Mesenteric fat pad (tissue), 1 donor: Measurements from ENCODE around the gene CST4. TPM values are rescaled to one million over a fixed set of nuclear protein-coding genes. Genes with fewer than 3 reads are reported as not detected.
"Not testable (repeated sequence)": the region's sequence is repeated elsewhere in the genome, so short reads cannot be mapped to it uniquely, and the experiment has no call there.

Experiments used
- DNase-seq: peaks from one replicate; pipeline ENCODE4 v3.0.0-alpha.2; 2020; ENCODE audit warnings: low spot score
- long read RNA-seq: library from polyadenylated mRNA; unstranded; transcript quantifications from one replicate; pipeline ENCODE4 v2.0.0, GENCODE V29; 2020
- total RNA-seq: library from RNA; stranded (reverse); fragmentation: NEBNext Ultra II Directional; extraction: Animal tissue kit (Norgen Biotek cat#: 25700); gene quantifications from one replicate; pipeline ENCODE4 v1.2.1, GENCODE V29; 2021
- donor health status: DM: yes; HTN: yes; CAD: no.

Gene CST4
- total RNA-seq, result not detected
- long read RNA-seq, result 0 reads

DNA sequence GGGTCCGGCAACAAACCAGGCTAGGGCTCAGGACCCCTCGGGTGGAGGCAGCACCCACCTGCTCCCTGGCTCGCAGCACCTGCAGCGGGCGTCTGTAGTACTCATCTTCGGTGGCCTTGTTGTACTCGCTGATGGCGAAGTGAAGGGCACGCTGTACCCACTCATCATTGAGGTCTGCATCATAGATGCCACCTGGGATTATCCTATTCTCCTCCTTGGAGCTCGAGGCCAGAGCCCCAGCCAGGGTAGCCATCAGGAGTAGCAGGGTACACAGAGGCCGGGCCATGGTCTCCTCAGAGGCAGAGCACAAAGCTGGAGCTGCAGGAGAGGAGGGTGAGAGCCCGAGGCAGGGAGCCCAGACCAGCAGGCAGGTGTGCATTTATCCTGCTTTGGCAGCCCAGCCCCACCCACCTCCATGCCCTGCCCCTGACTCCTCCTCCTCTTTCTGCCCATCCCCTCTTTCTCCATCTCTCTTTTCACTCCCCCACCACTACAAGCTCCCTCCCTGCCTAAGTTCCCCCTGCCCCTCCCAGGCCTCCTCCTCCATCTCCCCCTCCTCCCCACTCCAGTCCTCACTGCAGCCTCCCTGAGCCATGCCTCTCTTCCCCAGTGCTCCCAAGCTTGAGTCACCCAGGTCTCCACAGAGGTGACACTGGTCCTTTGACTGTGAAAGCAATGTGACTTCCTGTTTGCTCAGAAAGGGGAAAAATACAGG, at the start of gene CST4:
TSS of gene CST4 (minus strand) at position 355 of the 715 bp plus-strand sequence. CDS start at position 286, 69 bp downstream.
- not testable (repeated sequence) for DNase-seq

DNA sequence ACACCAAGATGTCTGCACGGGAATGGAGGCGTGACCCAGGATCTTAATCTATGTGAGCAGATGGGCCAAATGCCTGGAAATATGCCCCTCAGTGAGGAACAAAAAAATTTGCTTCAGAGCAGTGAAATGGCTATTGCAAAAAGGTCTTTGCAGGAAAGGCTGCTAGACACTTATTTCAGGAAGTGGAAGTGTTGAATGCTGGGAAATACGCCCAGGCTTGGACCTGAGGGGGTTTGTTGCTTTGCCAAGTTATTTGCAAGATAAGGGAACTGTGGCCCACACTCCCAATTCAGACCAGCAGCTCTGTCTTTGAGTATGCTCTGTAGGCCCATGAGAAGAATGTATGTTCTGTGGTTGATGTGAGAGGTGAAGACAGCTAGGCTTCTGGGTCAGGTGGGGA, 46.6 kb upstream of the CST4 start:
- DNase-seq, result not testable (repeated sequence)

DNA sequence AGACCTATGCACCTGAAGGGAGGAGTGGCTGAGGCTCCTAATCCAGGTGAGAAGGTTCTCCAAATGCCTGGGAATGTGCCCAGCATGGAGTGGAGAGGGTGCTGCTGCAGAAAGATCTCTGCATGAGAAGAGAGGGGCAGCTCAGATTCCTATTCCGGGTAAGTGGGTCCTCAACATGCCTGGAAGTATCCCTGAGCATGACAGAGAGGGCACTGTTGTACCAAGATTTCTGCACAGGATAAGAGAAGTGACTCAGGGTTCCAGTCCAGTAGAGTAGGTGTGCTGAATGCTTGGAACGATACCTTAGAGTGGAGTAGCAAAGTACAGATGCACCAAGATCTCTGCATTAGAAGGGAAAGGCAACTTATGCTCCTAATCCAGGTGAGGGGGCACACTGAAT, 46.1 kb upstream of the CST4 start:
- not testable (repeated sequence) for DNase-seq

- DNase-seq, result not testable (repeated sequence)
Measured at GRCh38 chr20:23734440-23734839, 45.6 kb upstream of the CST4 start.

DNA sequence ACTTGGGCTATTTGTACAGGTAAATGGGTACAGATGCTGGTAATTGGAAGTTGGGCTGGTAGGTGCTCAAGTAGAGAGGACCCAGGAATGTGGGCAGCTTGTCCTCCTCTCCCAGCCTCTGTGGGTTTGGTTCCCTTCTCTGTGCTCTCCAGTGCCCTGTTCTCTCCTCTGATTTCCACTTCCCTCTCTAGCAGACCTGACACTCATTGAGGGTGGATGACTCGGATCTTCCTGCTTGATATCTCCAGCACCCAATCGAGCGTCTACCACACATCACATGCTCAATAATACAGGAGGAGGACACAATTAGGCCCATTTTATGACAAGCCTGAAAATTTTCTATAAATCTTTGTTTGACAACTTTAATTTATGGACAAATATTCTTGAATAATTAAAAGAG, 38.2 kb upstream of the CST4 start:
- no peak for DNase-seq

GRCh38 chr20:23725102-23725501, 36.3 kb upstream of the CST4 start:
- no peak for DNase-seq

DNA sequence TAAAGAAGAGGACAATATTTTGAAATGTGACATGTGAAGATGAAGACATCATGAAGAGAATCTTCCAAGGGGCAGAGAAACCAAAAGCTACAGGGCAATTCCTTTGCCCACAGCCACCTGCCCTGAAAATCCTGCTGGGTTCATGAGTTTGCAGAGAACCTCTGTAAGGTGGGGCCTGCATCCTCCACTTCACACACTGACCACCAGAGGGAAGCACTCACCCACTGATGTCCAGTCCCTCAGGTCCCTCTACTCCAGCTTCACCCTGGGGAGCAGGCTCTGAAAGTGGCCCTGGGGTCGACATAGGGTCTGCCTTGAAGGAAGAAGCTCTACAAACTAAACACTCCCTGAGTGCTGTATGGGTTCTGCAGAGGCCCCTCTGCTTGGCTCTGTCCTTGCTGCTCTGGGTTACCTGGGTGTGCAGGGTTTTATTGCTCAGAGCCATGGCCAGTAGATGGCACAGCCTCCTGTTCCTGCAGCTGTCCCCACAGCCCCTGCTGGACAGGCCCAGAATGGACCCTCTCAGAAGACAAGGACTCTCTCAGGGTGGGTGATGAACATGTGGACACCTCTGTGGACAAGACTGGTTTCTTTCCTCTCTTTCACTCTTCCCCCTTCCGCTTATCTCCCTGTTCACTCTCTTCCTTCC, 34.9 kb upstream of the CST4 start:
- DNase-seq, result not testable (repeated sequence)

DNA sequence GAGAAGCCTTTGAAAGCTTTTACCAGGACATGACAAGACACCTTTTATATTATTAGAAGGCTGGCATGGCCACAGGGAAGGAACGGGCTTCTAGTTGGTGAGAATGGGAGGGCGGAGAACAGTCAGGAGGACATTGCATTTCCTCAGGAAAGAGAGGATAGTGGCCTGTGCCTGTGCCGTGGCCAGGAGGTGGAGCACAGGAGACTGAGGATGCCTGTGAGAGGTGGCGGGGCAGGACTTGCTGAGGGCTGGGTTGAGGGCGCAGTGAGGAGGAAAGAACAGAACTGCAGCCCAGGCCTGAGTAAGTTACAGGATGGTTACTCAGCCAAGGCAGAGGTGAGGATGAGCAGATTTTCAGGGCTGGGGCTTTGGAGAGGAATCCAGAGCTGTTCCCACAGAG, 34.0 kb upstream of the CST4 start:
- DNase-seq, result not testable (repeated sequence)

DNA sequence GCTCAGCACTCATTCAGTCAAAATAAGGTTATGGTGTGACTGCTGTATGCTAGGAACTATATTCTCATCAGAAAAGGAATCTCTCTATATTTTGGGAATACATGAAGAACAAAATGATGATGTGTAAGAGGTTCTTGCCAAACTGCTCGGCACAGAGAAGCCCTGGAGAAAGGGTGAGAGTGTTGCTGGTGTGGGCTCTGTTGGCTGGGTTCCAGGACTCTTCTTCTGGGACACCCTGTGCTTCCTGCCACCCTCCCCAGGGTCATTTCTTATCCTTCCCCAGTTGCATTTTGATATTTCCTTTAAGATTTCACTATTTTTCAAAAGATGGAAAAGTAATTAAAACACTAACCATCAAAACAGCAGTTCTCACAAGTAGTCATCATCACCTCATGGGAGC, 33.1 kb upstream of the CST4 start:
- DNase-seq, result no peak

DNA sequence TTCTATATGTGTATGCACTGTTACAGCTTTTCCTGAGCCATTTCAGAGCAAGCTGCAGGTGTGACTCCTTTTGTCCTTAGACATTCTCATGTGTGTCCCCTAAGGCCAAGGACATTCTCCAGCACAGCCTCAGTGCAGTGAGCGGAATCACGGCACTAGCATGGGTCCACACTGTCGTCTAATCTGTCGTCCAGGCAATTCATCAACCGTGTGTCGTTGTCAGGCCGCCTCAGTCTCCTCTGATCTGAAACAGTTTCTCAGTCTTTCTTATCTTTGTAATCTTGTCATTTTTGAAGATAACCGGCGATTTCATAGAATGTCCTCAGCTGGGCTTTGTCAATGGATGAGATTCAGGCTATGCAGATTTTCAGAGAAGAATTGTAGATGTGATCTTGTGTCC, 30.5 kb upstream of the CST4 start:
- DNase-seq, result not testable (repeated sequence)

GRCh38 chr20:23711778-23712177, 22.9 kb upstream of the CST4 start:
- not testable (repeated sequence) for DNase-seq

- DNase-seq, result no peak
Measured at GRCh38 chr20:23710771-23711170, 21.9 kb upstream of the CST4 start.

- no peak for DNase-seq
Measured at GRCh38 chr20:23705895-23706294, 17.1 kb upstream of the CST4 start.

GRCh38 chr20:23702021-23702420, 13.2 kb upstream of the CST4 start:
- DNase-seq, result no peak

DNA sequence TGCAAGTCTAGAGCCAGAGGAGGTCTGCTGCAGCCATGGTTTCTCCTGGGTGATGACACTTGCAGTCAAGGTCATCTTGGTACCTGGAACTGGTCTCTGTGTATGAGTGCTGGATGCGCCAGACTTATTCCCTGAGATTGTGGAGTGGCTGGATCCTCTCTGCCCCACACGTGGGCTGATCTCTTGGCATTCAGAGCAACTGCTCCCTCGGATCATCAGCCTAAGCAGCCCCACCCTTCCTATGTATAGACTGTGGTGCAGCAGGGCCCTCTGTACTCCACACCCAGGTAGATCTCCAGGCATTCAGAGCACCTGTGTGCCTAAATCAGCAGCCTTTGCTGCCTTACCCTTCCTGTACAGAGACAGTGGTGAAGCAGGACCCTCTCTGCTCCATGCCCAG, 12.1 kb upstream of the CST4 start:
- no peak for DNase-seq

DNA sequence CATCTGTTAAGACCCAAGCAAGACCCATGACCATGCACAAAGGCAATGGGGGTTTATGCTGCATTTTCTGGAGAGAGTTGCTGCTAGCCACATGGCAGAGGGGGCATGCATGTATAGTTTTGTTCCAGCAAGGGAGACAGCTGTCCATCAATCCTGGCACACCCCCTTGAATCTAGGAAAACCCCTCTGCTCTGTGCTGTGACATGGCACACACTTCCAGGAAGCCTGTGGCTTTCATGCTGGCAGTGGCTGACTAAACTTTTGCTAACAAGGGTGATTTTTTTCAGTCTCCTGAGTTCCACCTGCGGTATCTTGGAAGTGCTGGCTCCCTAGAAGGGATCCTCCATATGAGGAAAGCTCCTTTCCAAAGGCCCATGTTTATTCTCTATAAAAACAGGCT, 9.1 kb upstream of the CST4 start:
- no peak for DNase-seq

- not testable (repeated sequence) for DNase-seq
Measured at GRCh38 chr20:23695068-23695395, 6.2 kb upstream of the CST4 start.

DNA sequence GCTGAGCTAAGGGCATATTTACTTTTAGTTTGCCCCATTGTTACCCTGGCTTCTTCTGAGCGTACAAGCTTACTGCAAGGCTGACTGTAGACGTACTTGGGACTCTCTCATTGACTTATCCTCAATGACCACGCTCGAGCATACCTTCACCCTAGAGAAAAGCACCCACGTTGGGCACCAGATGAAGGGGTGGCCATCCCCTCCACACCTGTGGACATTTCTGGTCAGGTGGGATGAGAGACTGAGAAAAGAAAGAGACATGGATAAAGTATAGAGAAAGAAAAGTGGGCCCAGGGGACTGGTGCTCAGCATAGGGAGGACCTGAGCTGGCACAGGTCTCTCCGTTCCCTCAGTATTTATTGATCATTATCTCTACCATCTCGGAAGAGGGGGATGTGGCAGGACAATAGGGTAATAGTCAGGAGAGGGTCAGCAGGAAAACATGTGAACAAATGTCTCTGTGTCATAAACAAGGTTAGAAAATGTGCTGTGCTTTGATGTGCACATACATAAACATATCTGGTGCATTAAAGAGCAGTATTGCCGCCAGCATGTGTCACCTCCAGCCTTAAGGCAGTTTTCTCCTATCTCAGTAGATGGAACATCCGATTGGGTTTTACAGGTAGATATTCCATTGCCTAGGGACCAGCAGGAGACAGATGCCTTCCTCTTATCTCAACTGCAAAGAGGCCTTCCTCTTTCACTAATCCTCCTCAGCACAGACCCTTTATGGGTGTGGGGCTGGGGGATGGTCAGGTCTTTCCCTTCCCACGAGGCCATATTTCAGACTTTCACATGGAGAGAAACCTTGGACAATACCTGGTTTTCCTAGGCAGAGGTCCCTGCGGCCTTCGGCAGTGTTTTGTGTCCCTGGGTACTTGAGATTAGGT, 5.6 kb upstream of the CST4 start:
- not testable (repeated sequence) for DNase-seq

- DNase-seq, result not testable (repeated sequence)
Measured at GRCh38 chr20:23692725-23693619, 4.1 kb upstream of the CST4 start.

- DNase-seq, result no peak
Measured at GRCh38 chr20:23691675-23692074, 2.8 kb upstream of the CST4 start.

DNA sequence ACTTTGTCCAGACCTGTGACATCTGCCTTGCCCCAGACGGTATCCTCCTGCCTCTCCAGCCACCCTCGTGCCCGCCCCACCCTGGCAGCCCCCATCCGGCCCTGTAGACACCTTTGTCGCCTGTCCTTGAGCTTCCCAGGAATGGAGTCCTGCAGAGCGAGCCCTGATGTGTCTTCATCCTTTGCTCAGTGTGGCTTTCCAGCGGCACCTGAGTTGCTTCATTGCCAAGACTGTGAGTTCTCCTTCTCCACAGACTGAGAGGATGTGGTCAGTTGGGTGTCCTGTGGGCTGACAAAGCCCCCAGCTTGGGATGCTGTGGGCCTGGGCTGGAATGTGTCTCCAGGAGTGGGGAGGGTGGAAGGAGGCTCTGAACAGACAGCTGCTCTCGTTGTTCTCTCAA, 1.7 kb upstream of the CST4 start:
- no peak for DNase-seq
